C4-2B (cell line): Measurements from ENCODE around the gene CDC42BPB.

Experiments used
- ZFX ChIP-seq: fragments of 450-650 bp; IDR thresholded peaks from 2 replicates; pipeline ENCODE4 v1.6.1; 2017
- TF ChIP-seq, protein P1 (sequence below): fragments of 450-650 bp; conservative IDR thresholded peaks from 2 replicates; pipeline ENCODE4 v1.5.1; 2017; ENCODE audit warnings: mild to moderate bottlenecking

DNA sequence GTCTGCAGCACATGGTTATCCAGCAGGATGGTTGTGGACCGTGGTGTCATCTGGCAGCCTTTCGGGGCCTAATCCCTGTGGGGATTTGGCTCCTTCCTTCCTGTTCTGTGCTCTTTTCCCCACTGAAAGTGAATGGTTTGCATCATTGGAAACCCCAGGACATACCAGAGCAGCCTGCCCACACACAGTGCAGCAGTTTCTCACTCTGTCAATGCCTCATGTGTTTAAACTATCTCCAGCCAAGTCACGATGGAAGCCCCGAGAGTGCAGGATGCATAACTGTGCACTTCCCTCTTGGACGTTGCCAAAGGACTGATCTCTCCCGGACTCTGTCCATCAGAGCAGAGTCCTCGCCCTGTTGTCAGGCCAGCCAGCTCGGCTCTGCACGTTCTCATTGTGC lies 163.9 kb downstream of the CDC42BPB start:
- TF ChIP-seq, protein P1, sequence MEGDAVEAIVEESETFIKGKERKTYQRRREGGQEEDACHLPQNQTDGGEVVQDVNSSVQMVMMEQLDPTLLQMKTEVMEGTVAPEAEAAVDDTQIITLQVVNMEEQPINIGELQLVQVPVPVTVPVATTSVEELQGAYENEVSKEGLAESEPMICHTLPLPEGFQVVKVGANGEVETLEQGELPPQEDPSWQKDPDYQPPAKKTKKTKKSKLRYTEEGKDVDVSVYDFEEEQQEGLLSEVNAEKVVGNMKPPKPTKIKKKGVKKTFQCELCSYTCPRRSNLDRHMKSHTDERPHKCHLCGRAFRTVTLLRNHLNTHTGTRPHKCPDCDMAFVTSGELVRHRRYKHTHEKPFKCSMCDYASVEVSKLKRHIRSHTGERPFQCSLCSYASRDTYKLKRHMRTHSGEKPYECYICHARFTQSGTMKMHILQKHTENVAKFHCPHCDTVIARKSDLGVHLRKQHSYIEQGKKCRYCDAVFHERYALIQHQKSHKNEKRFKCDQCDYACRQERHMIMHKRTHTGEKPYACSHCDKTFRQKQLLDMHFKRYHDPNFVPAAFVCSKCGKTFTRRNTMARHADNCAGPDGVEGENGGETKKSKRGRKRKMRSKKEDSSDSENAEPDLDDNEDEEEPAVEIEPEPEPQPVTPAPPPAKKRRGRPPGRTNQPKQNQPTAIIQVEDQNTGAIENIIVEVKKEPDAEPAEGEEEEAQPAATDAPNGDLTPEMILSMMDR: no peak
- no peak for TF ChIP-seq ZFX
